DMS79 treated with DMSO at 0.1 percent for 48 hours (cell line): ENCODE results near the gene CPNE2.

Source experiments
- DNase-seq: peaks from one replicate; lab custom pipeline; 2025; lab: John Stamatoyannopoulos, UW

Gene CPNE2

DNA sequence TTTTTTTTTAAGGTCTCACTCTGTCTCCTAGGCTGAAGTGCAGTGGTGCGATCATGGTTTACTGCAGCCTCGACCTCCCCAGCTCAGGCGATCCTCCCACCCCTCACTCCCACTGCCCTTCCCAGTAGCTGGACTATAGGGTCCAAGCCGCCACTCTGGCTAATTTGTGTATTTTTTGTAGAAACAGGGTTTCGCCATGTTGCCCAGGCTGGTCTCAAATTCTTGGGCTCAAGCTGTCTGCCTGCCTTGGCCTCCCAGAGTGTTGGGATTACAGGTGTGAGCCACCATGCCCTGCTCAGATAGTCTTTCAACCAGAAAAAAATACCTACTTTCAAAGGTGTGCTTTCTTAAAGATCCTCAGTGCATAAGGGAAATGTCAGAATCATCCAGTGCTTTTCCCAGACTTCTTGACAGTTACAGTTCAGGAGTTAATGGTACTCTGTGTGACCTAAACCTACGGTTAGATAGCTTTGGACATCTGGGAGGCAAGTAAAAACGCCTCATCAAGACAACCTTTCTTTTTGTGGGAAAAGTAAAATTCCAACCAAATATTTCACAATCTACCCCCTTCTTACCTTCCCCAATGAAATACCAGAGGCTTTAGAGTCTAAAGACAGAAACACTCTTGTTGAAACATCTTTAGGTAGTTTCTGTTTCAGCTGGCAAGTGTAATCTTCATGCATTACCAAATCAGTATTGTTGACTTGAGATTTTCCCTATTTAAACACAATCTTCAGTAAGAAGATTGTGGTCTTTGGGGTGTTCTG is 100.5 kb downstream of the CPNE2 start:
- DNase-seq = no peak

GRCh38 chr16:57194512-57194911 is 102.1 kb downstream of the CPNE2 start:
- DNase-seq = no peak

DNA sequence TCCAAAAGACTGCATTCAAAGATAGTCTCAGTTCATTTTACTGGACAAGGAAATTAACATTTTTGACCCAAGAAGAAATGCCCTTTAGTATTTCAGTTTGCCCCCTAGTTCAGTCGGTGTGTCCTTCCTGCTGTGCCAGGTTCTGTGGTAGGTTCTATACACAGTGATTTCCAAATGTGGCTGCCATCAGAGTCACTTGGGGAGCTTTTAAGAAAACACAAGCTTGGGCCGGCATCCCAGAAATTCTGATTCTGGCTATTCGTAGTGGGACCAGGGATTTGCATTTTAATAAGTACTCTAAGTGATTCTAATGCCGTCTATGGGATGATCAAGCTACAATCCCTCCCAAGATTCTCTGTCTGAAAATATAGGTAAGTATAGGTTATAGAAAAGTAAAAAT is 103.9 kb downstream of the CPNE2 start:
- DNase-seq = no peak

- DNase-seq = no peak
These were observed 104.4 kb downstream of the CPNE2 start for GRCh38 chr16:57196753-57197152.
